AG04450 (cell line): Measurements from ENCODE around the gene ACACB. TPM values are rescaled to one million over a fixed set of nuclear protein-coding genes. Genes with fewer than 3 reads are reported as not detected.

ENCODE experiments used
- CTCF ChIA-PET: fragments of 300-600, 350-600 bp; formaldehyde crosslinking; extraction: SDS; loops from one replicate; lab custom pipeline; 2022; ENCODE audit warnings: antibody characterized with exemption, inconsistent platforms; lab: Charles Lee
- POLR2A ChIA-PET: fragments of 350-600 bp; formaldehyde crosslinking; extraction: SDS; loops from one replicate; lab custom pipeline; 2021; ENCODE audit warnings: antibody characterized with exemption, inconsistent platforms; lab: Yijun Ruan, JAX
- DNase-seq: peaks from one replicate; pipeline ENCODE4 v3.0.0-alpha.2; 2011; ENCODE audit warnings: low read depth, low spot score
- H3K27ac ChIP-seq: one replicate; pipeline ENCODE4 v1.5.1; 2012; ENCODE audit warnings: low read depth, low read length, control low read depth
- H3K27me3 ChIP-seq: one replicate; pipeline ENCODE4 v1.6.0; 2012; ENCODE audit warnings: low read length; ENCODE audit not compliant: control insufficient read depth, insufficient read depth
- H3K4me3 ChIP-seq: 2 replicates; pipeline ENCODE4 v1.5.1; 2011; ENCODE audit warnings: mild to moderate bottlenecking, low read depth, low read length, control low read depth
- H3K9me3 ChIP-seq: 2 replicates; pipeline ENCODE4 v1.5.1; 2012; ENCODE audit warnings: low read length; ENCODE audit not compliant: control insufficient read depth, insufficient read depth
- CTCF ChIP-seq: IDR thresholded peaks from 2 replicates; pipeline ENCODE4 v1.5.1; 2011; ENCODE audit warnings: low read depth, low read length, control low read depth, inconsistent platforms
- polyA plus RNA-seq: library from polyadenylated mRNA; depleted of rRNA; stranded (reverse); fragments of >200 nt; gene quantifications from 2 replicates; pipeline ENCODE4 v1.2.3, GENCODE V29; 2011

ACACB gene
- polyA plus RNA-seq, 1 experiment: 3.2 TPM

- DNase-seq: no peak
- H3K9me3 ChIP-seq: no peaks in the 10 kb centered on the region
- H3K4me3 ChIP-seq: no peak overlapping the region
- H3K27ac ChIP-seq: no peak overlapping the region
- ChIA-PET CTCF (interaction anchor here (0.6 kb wide), 1 partner anchor 207 kb away, joined by 3 read pairs; no protein-coding TSS in a partner anchor), POLR2A (no interaction called here)
- H3K27me3 ChIP-seq: no peaks in the 10 kb centered on the region
- no peak for TF ChIP-seq CTCF
Observed at GRCh38 chr12:109221277-109221931, 105.0 kb downstream of the ACACB start.

GRCh38 chr12:109222062-109222461 lies 105.7 kb downstream of the ACACB start:
- H3K27ac ChIP-seq: no peak overlapping the region
- no peak for DNase-seq
- H3K4me3 ChIP-seq: no peak overlapping the region
- no peak for TF ChIP-seq CTCF
- CTCF ChIA-PET: no interaction called here
- no peaks in the 10 kb centered on the region for H3K9me3 ChIP-seq
- H3K27me3 ChIP-seq: no peaks in the 10 kb centered on the region
- POLR2A ChIA-PET: no interaction called here

GRCh38 chr12:109222496-109222895 lies 106.1 kb downstream of the ACACB start:
- ChIA-PET POLR2A (no interaction called here), CTCF (no interaction called here)
- TF ChIP-seq CTCF: no peak
- H3K4me3 ChIP-seq: no peak overlapping the region
- DNase-seq: no peak
- H3K27me3 ChIP-seq: no peaks in the 10 kb centered on the region
- no peak overlapping the region for H3K27ac ChIP-seq
- no peaks in the 10 kb centered on the region for H3K9me3 ChIP-seq

GRCh38 chr12:109223211-109223610 lies 106.8 kb downstream of the ACACB start:
- H3K4me3 ChIP-seq: no peak overlapping the region
- no peaks in the 10 kb centered on the region for H3K27me3 ChIP-seq
- TF ChIP-seq CTCF: no peak
- CTCF ChIA-PET: no interaction called here
- H3K27ac ChIP-seq: no peak overlapping the region
- POLR2A ChIA-PET: no interaction called here
- H3K9me3 ChIP-seq: no peaks in the 10 kb centered on the region
- DNase-seq: no peak

- Histone ChIP-seq H3K27me3 (no peaks in the 10 kb centered on the region), H3K27ac (no peak overlapping the region), H3K9me3 (no peaks in the 10 kb centered on the region), H3K4me3 (no peak overlapping the region)
- DNase-seq: no peak
- ChIA-PET CTCF (no interaction called here), POLR2A (no interaction called here)
- TF ChIP-seq CTCF: no peak
Observed at GRCh38 chr12:109223868-109224267, 107.5 kb downstream of the ACACB start.
